Smooth muscle cell (in vitro differentiated cells): ENCODE results near the gene IGFBP6. TPM values are rescaled to one million over a fixed set of nuclear protein-coding genes. Genes with fewer than 3 reads are reported as not detected.
A peak's percentile ranks its signal among the peaks of the same experiment; 100 is the strongest.

Experiments used
- DNase-seq: peaks from one replicate; lab custom pipeline; 2025; ENCODE audit not compliant: unreplicated experiment; lab: John Stamatoyannopoulos, UW
- H2AFZ ChIP-seq: fragments of 200-600 bp; sonication (generic); 2 replicates; pipeline ENCODE4 v1.6.0; 2016; ENCODE audit warnings: antibody characterized with exemption, low read depth, mild to moderate bottlenecking
- H3F3A ChIP-seq: fragments of 200-600 bp; sonication (generic); 2 replicates; pipeline ENCODE4 v1.6.0; 2017; ENCODE audit warnings: antibody characterized with exemption, low read depth
- H3K27ac ChIP-seq: fragments of 200-600 bp; sonication (generic); 2 replicates; pipeline ENCODE4 v1.5.1; 2016; ENCODE audit warnings: low read depth, mild to moderate bottlenecking
- H3K27me3 ChIP-seq: fragments of 200-600 bp; sonication (generic); 2 replicates; pipeline ENCODE4 v1.6.1; 2016; ENCODE audit warnings: low read depth, mild to moderate bottlenecking
- H3K36me3 ChIP-seq: fragments of 200-600 bp; sonication (generic); 2 replicates; pipeline ENCODE4 v1.5.1; 2016; ENCODE audit warnings: low read depth
- H3K4me1 ChIP-seq: fragments of 200-600 bp; sonication (generic); 2 replicates; pipeline ENCODE4 v1.5.1; 2016; ENCODE audit warnings: low read depth
- H3K4me2 ChIP-seq: fragments of 200-600 bp; sonication (generic); 2 replicates; pipeline ENCODE4 v1.6.0; 2016; ENCODE audit warnings: mild to moderate bottlenecking
- H3K4me3 ChIP-seq: fragments of 200-600 bp; sonication (generic); 2 replicates; pipeline ENCODE4 v1.5.1; 2016; ENCODE audit warnings: mild to moderate bottlenecking
- H3K79me2 ChIP-seq: fragments of 200-600 bp; sonication (generic); 2 replicates; pipeline ENCODE4 v1.6.0; 2016; ENCODE audit warnings: low read depth, mild to moderate bottlenecking
- H3K9ac ChIP-seq: fragments of 200-600 bp; sonication (generic); 2 replicates; pipeline ENCODE4 v1.6.0; 2016; ENCODE audit warnings: low read depth
- H3K9me3 ChIP-seq: fragments of 200-600 bp; sonication (generic); replicated peaks from 2 replicates; pipeline ENCODE4 v1.5.1; 2016; ENCODE audit warnings: low read depth
- H4K20me1 ChIP-seq: fragments of 200-600 bp; sonication (generic); 2 replicates; pipeline ENCODE4 v1.6.0; 2016; ENCODE audit warnings: low read depth
- CTCF ChIP-seq: fragments of 200-600 bp; sonication (generic); IDR thresholded peaks from 2 replicates; pipeline ENCODE4 v1.5.1; 2017; ENCODE audit warnings: borderline replicate concordance, mild to moderate bottlenecking, antibody characterized with exemption; ENCODE audit not compliant: insufficient read depth, poor library complexity, severe bottlenecking
- WGBS: methylation state at CpG from one replicate; pipeline ENCODE4 v1.1.7; 2016; ENCODE audit warnings: low lambda C conversion rate; 5-methylcytosine and 5-hydroxymethylcytosine counted together
- polyA plus RNA-seq: library from polyadenylated mRNA; unstranded; fragments of >200 nt; fragmentation: Nextera tagmentation; extraction: Ambion mirVana; gene quantifications from 2 replicates; pipeline ENCODE4 v1.2.1, GENCODE V29; 2016
- total RNA-seq: library from RNA; depleted of rRNA; stranded (reverse); fragments of >200 nt; gene quantifications from 2 replicates; pipeline ENCODE4 v1.2.3, GENCODE V29; 2014

IGFBP6 gene
- total and polyA plus RNA-seq, 2 experiments from 2014 or later: 22.6 to 94.4 TPM

- no peak overlapping the region for H3K9ac ChIP-seq
- no peak overlapping the region for H3K4me3 ChIP-seq
- no peak for DNase-seq
- peaks cover 36% of the 10 kb centered on the region for H3K4me1 ChIP-seq
- H2AFZ ChIP-seq: no peak overlapping the region
- H3K9me3 ChIP-seq: no peaks in the 10 kb centered on the region
- no peaks in the 10 kb centered on the region for H3K27me3 ChIP-seq
- WGBS: 91% methylated on average over 7 of the region's 7 CpGs
- peaks cover 19% of the 10 kb centered on the region for H3F3A ChIP-seq
- H3K27ac ChIP-seq: peak overlapping the region; percentile 26
- peaks cover 12% of the 10 kb centered on the region for H3K79me2 ChIP-seq
- no peak for TF ChIP-seq CTCF
- H4K20me1 ChIP-seq: no peaks in the 10 kb centered on the region
- H3K36me3 ChIP-seq: no peaks in the 10 kb centered on the region
- peak overlapping the region; percentile 84 for H3K4me2 ChIP-seq
These were observed 45.5 kb upstream of the IGFBP6 start for GRCh38 chr12:53051881-53052412.

DNA sequence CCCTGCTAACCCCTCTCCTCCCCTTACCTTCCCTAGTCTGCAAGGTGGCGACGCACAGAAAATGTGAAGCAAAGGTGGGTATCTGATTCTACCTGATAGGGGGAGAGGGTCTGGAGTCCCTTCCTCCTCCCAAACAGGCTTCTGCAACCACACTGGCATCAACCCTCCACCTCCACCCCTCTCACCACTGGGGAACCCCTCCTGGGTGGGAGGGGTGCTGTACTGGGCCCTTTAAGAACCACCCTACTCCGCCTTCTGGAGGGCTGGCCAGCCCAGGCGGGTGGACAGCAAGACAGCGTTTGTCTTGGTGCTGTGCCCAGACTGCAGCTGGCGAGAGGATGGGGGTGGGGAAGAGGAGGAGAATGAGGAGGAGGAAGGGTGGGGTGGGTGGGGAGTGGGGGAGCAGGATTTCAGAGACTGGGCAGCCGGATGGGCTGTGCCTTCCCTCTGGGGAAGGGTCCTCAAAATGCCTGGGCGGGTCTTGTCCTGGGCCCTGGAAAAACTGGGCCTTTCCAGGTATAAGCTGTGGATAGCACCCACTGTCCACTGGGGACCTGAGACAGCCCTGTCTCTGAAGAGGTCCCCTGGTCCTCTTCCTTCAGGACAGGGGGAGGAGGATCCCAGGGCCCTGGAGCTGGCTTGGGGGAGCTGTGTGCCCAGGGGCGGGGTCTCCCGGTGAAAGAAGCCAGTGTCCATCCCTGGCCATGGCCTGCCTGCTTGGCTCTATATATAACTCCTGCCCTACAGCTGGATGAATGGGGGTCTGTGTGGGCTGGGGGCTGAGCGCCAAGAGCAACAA, 44.8 kb upstream of the IGFBP6 start:
- Histone ChIP-seq H3K4me2 (peak overlapping the region; percentile 91), H3K27me3 (no peaks in the 10 kb centered on the region), H3F3A (peaks cover 19% of the 10 kb centered on the region), H3K9me3 (no peaks in the 10 kb centered on the region), H3K4me1 (peaks cover 34% of the 10 kb centered on the region), H2AFZ (no peak overlapping the region), H3K36me3 (no peaks in the 10 kb centered on the region), H3K27ac (peak overlapping the region; percentile 83), H3K79me2 (peaks cover 12% of the 10 kb centered on the region), H3K9ac (no peak overlapping the region), H3K4me3 (no peak overlapping the region), H4K20me1 (no peaks in the 10 kb centered on the region)
- WGBS: 71% methylated on average over 10 of the region's 11 CpGs
- DNase-seq: no peak
- TF ChIP-seq CTCF: no peak

- H3K4me3 ChIP-seq: peak overlapping the region; percentile 57
- H3K27ac ChIP-seq: peak overlapping the region; percentile 83
- no peak overlapping the region for H2AFZ ChIP-seq
- WGBS: 34% methylated on average over 16 of the region's 16 CpGs
- H3K4me2 ChIP-seq: peak overlapping the region; percentile 91
- no peak for DNase-seq
- peaks cover 12% of the 10 kb centered on the region for H3K79me2 ChIP-seq
- peak; percentile 71 for TF ChIP-seq CTCF
- H3K27me3 ChIP-seq: no peaks in the 10 kb centered on the region
- H4K20me1 ChIP-seq: no peaks in the 10 kb centered on the region
- peaks cover 14% of the 10 kb centered on the region for H3F3A ChIP-seq
- peaks cover 26% of the 10 kb centered on the region for H3K4me1 ChIP-seq
- no peaks in the 10 kb centered on the region for H3K9me3 ChIP-seq
- no peaks in the 10 kb centered on the region for H3K36me3 ChIP-seq
- H3K9ac ChIP-seq: peak overlapping the region; percentile 0
These were observed 44.0 kb upstream of the IGFBP6 start for GRCh38 chr12:53053218-53054111.
